Mesothelial cell of epicardium (in vitro differentiated cells): ENCODE measurements around the gene DHX57. TPM values are rescaled to one million over a fixed set of nuclear protein-coding genes. Genes with fewer than 3 reads are reported as not detected.
"Not testable (repeated sequence)": the region's sequence is repeated elsewhere in the genome, so short reads cannot be mapped to it uniquely, and the experiment has no call there.

ENCODE experiments used
- DNase-seq, 2 experiments: peaks; one replicate each; pipeline ENCODE4 v3.0.0; 2021; ENCODE audit warnings: low spot score in 2 of 2; ENCODE audit not compliant: unreplicated experiment in 2 of 2
- H3K27ac Mint-ChIP-seq: 2 replicates; pipeline ENCODE4 v1.8.0; 2021; ENCODE audit warnings: mixed read lengths
- H3K27me3 Mint-ChIP-seq: 2 replicates; pipeline ENCODE4 v1.8.0; 2021; ENCODE audit warnings: low read depth, mixed read lengths
- H3K36me3 Mint-ChIP-seq: 2 replicates; pipeline ENCODE4 v1.8.0; 2021; ENCODE audit warnings: mixed read lengths
- H3K4me1 Mint-ChIP-seq: 2 replicates; pipeline ENCODE4 v1.8.0; 2021; ENCODE audit warnings: mixed read lengths
- H3K4me3 Mint-ChIP-seq: 2 replicates; pipeline ENCODE4 v1.8.0; 2021; ENCODE audit warnings: mild to moderate bottlenecking, moderate library complexity, mixed read lengths
- H3K9me3 Mint-ChIP-seq: 2 replicates; pipeline ENCODE4 v1.8.0; 2021; ENCODE audit warnings: mixed read lengths
- CTCF ChIP-seq: fragments of 200-600 bp; sonication (generic); IDR thresholded peaks from one replicate; pipeline ENCODE4 v1.5.0; 2021; ENCODE audit warnings: antibody characterized with exemption; ENCODE audit not compliant: unreplicated experiment
- total RNA-seq: library from RNA; stranded (reverse); gene quantifications from 3 replicates; pipeline ENCODE4 v1.2.1, GENCODE V29; 2021

DHX57 gene
- total RNA-seq, 1 donor from 2014 or later = 33.7 TPM

GRCh38 chr2:38763228-38763627, 112.5 kb downstream of the DHX57 start:
- H3K36me3 Mint-ChIP-seq = no peaks in the 10 kb centered on the region
- no peaks in the 10 kb centered on the region for H3K9me3 Mint-ChIP-seq
- TF ChIP-seq CTCF = no peak
- no peak overlapping the region for H3K27ac Mint-ChIP-seq
- no peak for DNase-seq
- no peaks in the 10 kb centered on the region for H3K27me3 Mint-ChIP-seq
- H3K4me1 Mint-ChIP-seq = peaks cover 5% of the 10 kb centered on the region
- no peak overlapping the region for H3K4me3 Mint-ChIP-seq

GRCh38 chr2:38755891-38756290, 119.8 kb downstream of the DHX57 start:
- not testable (repeated sequence) for H3K27me3 Mint-ChIP-seq, H3K4me3 Mint-ChIP-seq, H3K9me3 Mint-ChIP-seq, H3K27ac Mint-ChIP-seq, H3K36me3 Mint-ChIP-seq, DNase-seq
- peaks cover 11% of the 10 kb centered on the region for H3K4me1 Mint-ChIP-seq

- no peak for TF ChIP-seq CTCF
- H3K27me3 Mint-ChIP-seq = peaks cover 3% of the 10 kb centered on the region
- no peak for DNase-seq
- no peak overlapping the region for H3K27ac Mint-ChIP-seq
- H3K4me1 Mint-ChIP-seq = peaks cover 16% of the 10 kb centered on the region
- no peak overlapping the region for H3K4me3 Mint-ChIP-seq
- H3K9me3 Mint-ChIP-seq = no peaks in the 10 kb centered on the region
- peaks cover 3% of the 10 kb centered on the region for H3K36me3 Mint-ChIP-seq
Measured at GRCh38 chr2:38754506-38754905, 121.2 kb downstream of the DHX57 start.

GRCh38 chr2:38754049-38754448, 121.7 kb downstream of the DHX57 start:
- no peak for DNase-seq
- H3K4me1 Mint-ChIP-seq = peaks cover 20% of the 10 kb centered on the region
- H3K27me3 Mint-ChIP-seq = peaks cover 3% of the 10 kb centered on the region
- TF ChIP-seq CTCF = no peak
- no peaks in the 10 kb centered on the region for H3K9me3 Mint-ChIP-seq
- H3K4me3 Mint-ChIP-seq = no peak overlapping the region
- peaks cover 3% of the 10 kb centered on the region for H3K36me3 Mint-ChIP-seq
- H3K27ac Mint-ChIP-seq = no peak overlapping the region

- peaks cover 40% of the 10 kb centered on the region for H3K4me1 Mint-ChIP-seq
- no peak for DNase-seq
- H3K9me3 Mint-ChIP-seq = no peaks in the 10 kb centered on the region
- peaks cover 19% of the 10 kb centered on the region for H3K36me3 Mint-ChIP-seq
- no peak for TF ChIP-seq CTCF
- H3K27ac Mint-ChIP-seq = peak overlapping the region; percentile 100
- peaks cover 3% of the 10 kb centered on the region for H3K27me3 Mint-ChIP-seq
- peak overlapping the region; percentile 99 for H3K4me3 Mint-ChIP-seq
Measured at GRCh38 chr2:38751596-38752410, 123.9 kb downstream of the DHX57 start.

DNA sequence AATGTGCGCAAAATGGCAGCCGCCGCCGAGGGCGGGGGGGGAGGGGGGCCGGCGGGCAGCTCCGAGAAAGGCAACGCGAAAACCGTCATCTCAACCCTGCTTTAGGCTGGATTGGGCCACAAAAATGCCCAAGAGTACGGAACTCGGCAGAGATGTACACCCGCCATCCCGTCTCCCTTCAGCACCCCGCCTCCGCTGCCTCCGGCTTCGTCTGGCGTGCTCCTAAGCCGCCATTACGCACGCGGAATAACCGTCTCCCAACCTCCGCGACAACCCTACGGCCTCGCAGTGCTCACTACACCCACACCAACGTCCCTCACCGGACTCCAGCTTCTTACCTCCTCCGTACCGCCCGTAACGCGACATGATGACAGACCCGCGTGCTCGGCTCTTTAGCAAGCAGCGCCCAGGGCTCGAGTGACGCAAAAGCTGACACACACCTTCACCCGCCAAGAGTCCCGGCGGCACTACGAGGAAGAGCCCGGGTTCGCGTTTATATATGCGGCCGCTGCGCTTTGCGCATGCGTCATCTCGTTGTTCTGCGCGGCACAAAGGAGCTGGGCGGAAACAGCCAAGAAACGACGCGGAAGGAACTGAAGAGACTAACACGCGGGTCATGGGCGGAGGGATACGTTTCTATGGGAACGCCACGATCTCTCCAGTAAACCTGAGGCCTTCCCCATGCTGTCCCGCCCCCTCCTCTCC, 124.7 kb downstream of the DHX57 start, which contains the start of gene SRSF7:
TSS of gene SRSF7 (minus strand) at position 471 of the 705 bp plus-strand sequence. CDS start at position 366, 105 bp downstream.
- Mint-ChIP-seq H3K27me3 (peaks cover 3% of the 10 kb centered on the region), H3K27ac (peak within 1 kb of the TSS; percentile 100), H3K36me3 (peaks cover 27% of the 10 kb centered on the region), H3K9me3 (no peaks in the 10 kb centered on the region), H3K4me1 (peaks cover 47% of the 10 kb centered on the region), H3K4me3 (peak within 1 kb of the TSS; percentile 99)
- DNase-seq = peak; percentile 95 to 99
- TF ChIP-seq CTCF = no peak
